HEK293 (cell line): Measurements from ENCODE around the gene JUND.

Source experiments
- GLI4 ChIP-seq: fragments of 450-650 bp; formaldehyde crosslinking; IDR thresholded peaks from 2 replicates; pipeline ENCODE4 v1.5.1; 2016; ENCODE audit warnings: missing biosample characterization, missing genetic modification characterization
- HOXD13 ChIP-seq: sonication (generic); formaldehyde crosslinking; IDR thresholded peaks from 2 replicates; pipeline ENCODE4 v1.8.0; 2022; ENCODE audit warnings: missing genetic modification reagents, borderline replicate concordance
- INSM2 ChIP-seq: fragments of 450-650 bp; formaldehyde crosslinking; IDR thresholded peaks from 2 replicates; pipeline ENCODE4 v1.5.1; 2016; ENCODE audit warnings: missing biosample characterization, missing genetic modification characterization
- KLF9 ChIP-seq: fragments of 450-650 bp; formaldehyde crosslinking; IDR thresholded peaks from 2 replicates; pipeline ENCODE4 v1.5.1; 2016; ENCODE audit warnings: missing biosample characterization, missing genetic modification characterization, low read depth
- MYNN ChIP-seq: fragments of 450-650 bp; formaldehyde crosslinking; IDR thresholded peaks from 2 replicates; pipeline ENCODE4 v1.5.1; 2016; ENCODE audit warnings: missing biosample characterization, missing genetic modification characterization, borderline replicate concordance
- OVOL3 ChIP-seq: fragments of 450-650 bp; formaldehyde crosslinking; IDR thresholded peaks from 2 replicates; pipeline ENCODE4 v1.5.1; 2016; ENCODE audit warnings: missing biosample characterization, missing genetic modification characterization
- SCRT2 ChIP-seq: fragments of 450-650 bp; formaldehyde crosslinking; IDR thresholded peaks from 2 replicates; pipeline ENCODE4 v1.5.1; 2016; ENCODE audit warnings: missing biosample characterization, missing genetic modification characterization
- WT1 ChIP-seq: fragments of 450-650 bp; formaldehyde crosslinking; IDR thresholded peaks from 2 replicates; pipeline ENCODE4 v1.5.1; 2016; ENCODE audit warnings: missing biosample characterization, missing genetic modification characterization
- ZNF138 ChIP-seq: fragments of 450-650 bp; formaldehyde crosslinking; IDR thresholded peaks from 2 replicates; pipeline ENCODE4 v1.5.1; 2016; ENCODE audit warnings: missing biosample characterization, missing genetic modification characterization, borderline replicate concordance
- ZNF16 ChIP-seq: fragments of 450-650 bp; formaldehyde crosslinking; IDR thresholded peaks from 2 replicates; pipeline ENCODE4 v1.5.1; 2016; ENCODE audit warnings: low read depth, missing biosample characterization, missing genetic modification characterization
- ZNF169 ChIP-seq: fragments of 450-650 bp; formaldehyde crosslinking; IDR thresholded peaks from 2 replicates; pipeline ENCODE4 v1.5.1; 2016; ENCODE audit warnings: missing biosample characterization, missing genetic modification characterization
- ZNF19 ChIP-seq: fragments of 450-650 bp; formaldehyde crosslinking; IDR thresholded peaks from 2 replicates; pipeline ENCODE4; 2016; ENCODE audit warnings: missing biosample characterization, missing genetic modification characterization, low read depth
- ZNF239 ChIP-seq: fragments of 450-650 bp; formaldehyde crosslinking; IDR thresholded peaks from 2 replicates; pipeline ENCODE4 v1.5.1; 2016; ENCODE audit warnings: missing biosample characterization, missing genetic modification characterization
- ZNF24 ChIP-seq: fragments of 450-650 bp; formaldehyde crosslinking; IDR thresholded peaks from 2 replicates; pipeline ENCODE4 v1.5.1; 2016; ENCODE audit warnings: missing biosample characterization, missing genetic modification characterization
- ZNF350 ChIP-seq: fragments of 450-650 bp; formaldehyde crosslinking; IDR thresholded peaks from 2 replicates; pipeline ENCODE4 v1.5.0; 2017; ENCODE audit warnings: missing biosample characterization, mild to moderate bottlenecking, missing genetic modification characterization
- ZNF391 ChIP-seq: fragments of 450-650 bp; formaldehyde crosslinking; IDR thresholded peaks from 2 replicates; pipeline ENCODE4 v1.5.1; 2016; ENCODE audit warnings: low read depth, missing biosample characterization, missing genetic modification characterization, borderline replicate concordance
- ZNF404 ChIP-seq: fragments of 450-650 bp; formaldehyde crosslinking; IDR thresholded peaks from 2 replicates; pipeline ENCODE4 v1.5.1; 2017; ENCODE audit warnings: missing biosample characterization, missing genetic modification characterization
- ZNF426 ChIP-seq: fragments of 450-650 bp; formaldehyde crosslinking; IDR thresholded peaks from 2 replicates; pipeline ENCODE4 v1.5.1; 2017; ENCODE audit warnings: missing biosample characterization, missing genetic modification characterization, mild to moderate bottlenecking, inconsistent platforms, moderate library complexity
- ZNF510 ChIP-seq: fragments of 450-650 bp; formaldehyde crosslinking; IDR thresholded peaks from 2 replicates; pipeline ENCODE4 v1.5.1; 2018; ENCODE audit warnings: mild to moderate bottlenecking, missing genetic modification characterization, missing biosample characterization; ENCODE audit not compliant: insufficient replicate concordance
- ZNF530 ChIP-seq: fragments of 450-650 bp; formaldehyde crosslinking; IDR thresholded peaks from 2 replicates; pipeline ENCODE4 v1.5.1; 2016; ENCODE audit warnings: low read depth, missing biosample characterization, missing genetic modification characterization
- ZNF561 ChIP-seq: fragments of 450-650 bp; IDR thresholded peaks from 2 replicates; pipeline ENCODE4 v1.5.1; 2018; ENCODE audit warnings: missing biosample characterization, missing genetic modification characterization, borderline replicate concordance
- ZNF600 ChIP-seq: fragments of 450-650 bp; formaldehyde crosslinking; IDR thresholded peaks from 2 replicates; pipeline ENCODE4 v1.5.1; 2016; ENCODE audit warnings: missing biosample characterization, missing genetic modification characterization
- ZNF624 ChIP-seq: fragments of 450-650 bp; formaldehyde crosslinking; IDR thresholded peaks from 2 replicates; pipeline ENCODE4 v1.5.1; 2017; ENCODE audit warnings: missing biosample characterization, missing genetic modification characterization
- ZNF658 ChIP-seq: fragments of 450-650 bp; formaldehyde crosslinking; IDR thresholded peaks from 2 replicates; pipeline ENCODE4; 2016; ENCODE audit warnings: missing biosample characterization, missing genetic modification characterization
- ZNF670 ChIP-seq: fragments of 450-650 bp; formaldehyde crosslinking; IDR thresholded peaks from 2 replicates; pipeline ENCODE4 v1.5.1; 2016; ENCODE audit warnings: missing biosample characterization, missing genetic modification characterization, low read depth
- ZNF692 ChIP-seq: fragments of 450-650 bp; formaldehyde crosslinking; IDR thresholded peaks from 2 replicates; pipeline ENCODE4 v1.5.1; 2016; ENCODE audit warnings: missing biosample characterization, missing genetic modification characterization
- ZNF747 ChIP-seq: fragments of 450-650 bp; formaldehyde crosslinking; IDR thresholded peaks from 2 replicates; pipeline ENCODE4 v1.5.1; 2016; ENCODE audit warnings: missing biosample characterization, missing genetic modification characterization
- ZNF76 ChIP-seq: fragments of 450-650 bp; formaldehyde crosslinking; IDR thresholded peaks from 2 replicates; pipeline ENCODE4; 2016; ENCODE audit warnings: low read depth, missing biosample characterization, missing genetic modification characterization, borderline replicate concordance
- ZNF785 ChIP-seq: fragments of 450-650 bp; formaldehyde crosslinking; IDR thresholded peaks from 2 replicates; pipeline ENCODE4 v1.5.1; 2016; ENCODE audit warnings: missing biosample characterization, missing genetic modification characterization
- ZNF837 ChIP-seq: fragments of 450-650 bp; formaldehyde crosslinking; IDR thresholded peaks from 2 replicates; pipeline ENCODE4 v1.5.1; 2016; ENCODE audit warnings: missing biosample characterization, missing genetic modification characterization
- ZSCAN18 ChIP-seq: fragments of 450-650 bp; formaldehyde crosslinking; IDR thresholded peaks from 2 replicates; pipeline ENCODE4 v1.5.1; 2016; ENCODE audit warnings: missing biosample characterization, missing genetic modification characterization
- TF ChIP-seq, protein P1 (sequence below): fragments of 450-650 bp; formaldehyde crosslinking; IDR thresholded peaks from 2 replicates; pipeline ENCODE4 v1.5.1; 2016; ENCODE audit warnings: missing biosample characterization, missing genetic modification characterization
- TF ChIP-seq, protein P2 (sequence below): fragments of 450-650 bp; formaldehyde crosslinking; IDR thresholded peaks from 2 replicates; pipeline ENCODE4 v1.5.1; 2016; ENCODE audit warnings: missing biosample characterization, missing genetic modification characterization

JUND gene

DNA sequence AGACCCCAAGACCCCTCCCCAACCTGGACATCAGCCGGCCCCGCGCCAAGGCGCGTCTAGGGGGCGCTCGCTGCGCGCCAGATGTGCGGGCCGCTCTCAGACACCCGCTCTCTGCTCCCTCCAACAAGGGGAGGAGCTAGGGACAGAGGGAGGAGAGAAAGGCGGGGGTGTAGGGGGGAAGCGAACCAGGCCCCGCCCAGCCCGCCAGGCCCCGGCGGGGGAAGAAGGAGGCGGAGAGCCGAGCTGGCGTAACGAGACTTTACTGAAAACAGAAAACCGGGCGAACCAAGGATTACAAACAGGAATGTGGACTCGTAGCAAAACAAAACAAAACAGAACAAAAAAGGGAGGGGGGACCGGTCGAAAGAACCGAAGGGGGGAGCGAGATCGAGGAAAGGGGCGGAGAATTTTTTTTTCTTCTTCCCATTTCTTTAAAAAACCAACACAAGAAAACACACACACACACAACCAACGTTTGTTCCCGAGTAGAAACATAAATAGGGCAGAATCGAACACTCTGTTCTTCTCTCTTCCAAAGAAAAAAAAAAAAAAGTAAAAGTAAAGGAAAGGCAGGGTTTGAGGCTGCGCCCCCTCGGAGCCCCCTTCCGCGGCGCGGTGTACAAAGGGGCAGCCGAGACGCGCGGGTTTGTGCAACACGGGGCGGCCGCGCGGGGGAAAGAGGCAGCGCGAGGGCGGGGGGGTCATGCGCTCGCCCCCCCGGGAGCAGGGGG is 1.7 kb downstream of the JUND start (continued):
- TF ChIP-seq ZNF19 (tag by site-specific recombination): no peak
- peak; percentile 97 for TF ChIP-seq ZNF600 (tag by site-specific recombination)
- TF ChIP-seq ZNF404: no peak
- TF ChIP-seq ZNF670 (tag by site-specific recombination): no peak
- no peak for TF ChIP-seq ZNF785 (tag by site-specific recombination)
- TF ChIP-seq ZNF24 (tag by site-specific recombination): no peak
- TF ChIP-seq ZNF350 (tag by site-specific recombination): no peak
- 0 out of 2 replicates have a peak, but pooled peaks have one; percentile 41 for TF ChIP-seq ZNF692 (tag by site-specific recombination)
- TF ChIP-seq MYNN (tag by site-specific recombination): no peak
- TF ChIP-seq ZNF837: no peak
- TF ChIP-seq ZNF239 (tag by site-specific recombination): no peak
- TF ChIP-seq ZNF530 (tag by site-specific recombination): no peak
- TF ChIP-seq ZNF76: 0 out of 2 replicates have a peak, but pooled peaks have one; percentile 1
- TF ChIP-seq INSM2 (tag by site-specific recombination): peak; percentile 49
- no peak for TF ChIP-seq GLI4 (tag by site-specific recombination)
- TF ChIP-seq OVOL3 (tag by site-specific recombination): no peak
- TF ChIP-seq WT1 (tag by site-specific recombination): 0 out of 2 replicates have a peak, but pooled peaks have one; percentile 35
- no peak for TF ChIP-seq ZNF747 (tag by site-specific recombination)
- TF ChIP-seq, protein P1, sequence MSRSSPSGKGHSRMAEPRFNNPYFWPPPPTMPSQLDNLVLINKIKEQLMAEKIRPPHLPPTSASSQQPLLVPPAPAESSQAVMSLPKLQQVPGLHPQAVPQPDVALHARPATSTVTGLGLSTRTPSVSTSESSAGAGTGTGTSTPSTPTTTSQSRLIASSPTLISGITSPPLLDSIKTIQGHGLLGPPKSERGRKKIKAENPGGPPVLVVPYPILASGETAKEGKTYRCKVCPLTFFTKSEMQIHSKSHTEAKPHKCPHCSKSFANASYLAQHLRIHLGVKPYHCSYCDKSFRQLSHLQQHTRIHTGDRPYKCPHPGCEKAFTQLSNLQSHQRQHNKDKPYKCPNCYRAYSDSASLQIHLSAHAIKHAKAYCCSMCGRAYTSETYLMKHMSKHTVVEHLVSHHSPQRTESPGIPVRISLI (tag by site-specific recombination): peak; percentile 97
- no peak for TF ChIP-seq ZNF16 (tag by site-specific recombination)
- peak; percentile 70 for TF ChIP-seq KLF9 (tag by site-specific recombination)
- no peak for TF ChIP-seq ZNF624
- TF ChIP-seq HOXD13: no peak
- TF ChIP-seq SCRT2 (tag by site-specific recombination): no peak
- no peak; the same call in 1 of the 2 replicates for TF ChIP-seq ZNF391 (tag by site-specific recombination)
- TF ChIP-seq ZNF169: no peak
- TF ChIP-seq ZSCAN18 (tag by site-specific recombination): no peak
- TF ChIP-seq ZNF561 (tag by site-specific recombination): no peak
- no peak for TF ChIP-seq ZNF138 (tag by site-specific recombination)
- no peak for TF ChIP-seq ZNF658 (tag by site-specific recombination)
- no peak for TF ChIP-seq ZNF426 (tag by site-specific recombination)
- TF ChIP-seq, protein P2, sequence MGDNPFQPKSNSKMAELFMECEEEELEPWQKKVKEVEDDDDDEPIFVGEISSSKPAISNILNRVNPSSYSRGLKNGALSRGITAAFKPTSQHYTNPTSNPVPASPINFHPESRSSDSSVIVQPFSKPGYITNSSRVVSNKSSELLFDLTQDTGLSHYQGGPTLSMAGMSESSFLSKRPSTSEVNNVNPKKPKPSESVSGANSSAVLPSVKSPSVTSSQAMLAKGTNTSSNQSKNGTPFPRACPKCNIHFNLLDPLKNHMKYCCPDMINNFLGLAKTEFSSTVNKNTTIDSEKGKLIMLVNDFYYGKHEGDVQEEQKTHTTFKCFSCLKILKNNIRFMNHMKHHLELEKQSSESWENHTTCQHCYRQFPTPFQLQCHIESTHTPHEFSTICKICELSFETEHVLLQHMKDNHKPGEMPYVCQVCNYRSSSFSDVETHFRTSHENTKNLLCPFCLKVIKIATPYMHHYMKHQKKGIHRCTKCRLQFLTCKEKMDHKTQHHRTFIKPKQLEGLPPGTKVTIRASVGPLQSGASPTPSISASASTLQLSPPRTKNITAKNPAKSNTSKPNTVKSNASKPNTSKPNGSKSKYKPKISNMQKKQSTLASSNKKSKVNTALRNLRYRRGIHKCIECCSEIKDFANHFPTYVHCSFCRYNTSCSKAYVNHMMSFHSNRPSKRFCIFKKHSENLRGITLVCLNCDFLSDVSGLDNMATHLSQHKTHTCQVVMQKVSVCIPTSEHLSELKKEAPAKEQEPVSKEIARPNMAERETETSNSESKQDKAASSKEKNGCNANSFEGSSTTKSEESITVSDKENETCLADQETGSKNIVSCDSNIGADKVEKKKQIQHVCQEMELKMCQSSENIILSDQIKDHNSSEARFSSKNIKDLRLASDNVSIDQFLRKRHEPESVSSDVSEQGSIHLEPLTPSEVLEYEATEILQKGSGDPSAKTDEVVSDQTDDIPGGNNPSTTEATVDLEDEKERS (tag by site-specific recombination): no peak
- TF ChIP-seq ZNF510 (tag by site-specific recombination): no peak
